WTC11 (cell line): ENCODE data around the gene TRABD2A. TPM values are rescaled to one million over a fixed set of nuclear protein-coding genes. Genes with fewer than 3 reads are reported as not detected.

ENCODE experiments used
- ATAC-seq: fragments of 200-7000 bp; cut with Tn5 transposase; 2 replicates; pipeline ENCODE4 v1.10.0; 2021; ENCODE audit warnings: mild to moderate bottlenecking, moderate library complexity
- CTCF ChIA-PET: fragments of 300-600 bp; sonication (Branson Sonifier 250); formaldehyde crosslinking; loops from one replicate; lab custom pipeline; 2021; ENCODE audit warnings: antibody characterized with exemption; lab: Charles Lee
- POLR2A ChIA-PET: fragments of 350-600 bp; sonication (Branson Sonifier 250); formaldehyde crosslinking; loops from one replicate; lab custom pipeline; 2021; ENCODE audit warnings: antibody characterized with exemption; lab: Charles Lee
- DNase-seq: peaks from one replicate; pipeline ENCODE4 v3.0.0; 2021; ENCODE audit warnings: low spot score
- H3K27ac Mint-ChIP-seq: 2 replicates; pipeline ENCODE4 v1.8.0; 2021; ENCODE audit warnings: mixed read lengths
- H3K27me3 Mint-ChIP-seq: 2 replicates; pipeline ENCODE4 v1.8.0; 2021; ENCODE audit warnings: low read depth, mild to moderate bottlenecking, moderate library complexity, mixed read lengths
- H3K36me3 Mint-ChIP-seq: 2 replicates; pipeline ENCODE4 v1.8.0; 2021; ENCODE audit warnings: mixed read lengths
- H3K4me1 Mint-ChIP-seq: 2 replicates; pipeline ENCODE4 v1.8.0; 2022; ENCODE audit warnings: mixed read lengths
- H3K4me3 Mint-ChIP-seq: 2 replicates; pipeline ENCODE4 v1.8.0; 2021; ENCODE audit warnings: mild to moderate bottlenecking, moderate library complexity, mixed read lengths
- H3K9me3 Mint-ChIP-seq: 2 replicates; pipeline ENCODE4 v1.8.0; 2021; ENCODE audit warnings: mixed read lengths
- CDX4 ChIP-seq: fragments of 250-450 bp; sonication (Bioruptor Pico); IDR thresholded peaks from 2 replicates; pipeline ENCODE4 v1.9.0; 2021; ENCODE audit warnings: moderate library complexity, mild to moderate bottlenecking, inconsistent platforms, borderline replicate concordance
- ELF4 ChIP-seq: sonication (generic); formaldehyde crosslinking; IDR thresholded peaks from 2 replicates; pipeline ENCODE4 v1.8.1; 2022; ENCODE audit warnings: low read depth, mild to moderate bottlenecking, moderate library complexity, missing genetic modification reagents
- ERG ChIP-seq: fragments of 250-450 bp; sonication (Bioruptor Pico); IDR thresholded peaks from 2 replicates; pipeline ENCODE4 v1.8.0; 2021; ENCODE audit warnings: mild to moderate bottlenecking
- ETV6 ChIP-seq: sonication (generic); formaldehyde crosslinking; IDR thresholded peaks from 2 replicates; pipeline ENCODE4 v1.8.1; 2022; ENCODE audit warnings: mild to moderate bottlenecking, missing genetic modification reagents
- KAT7 ChIP-seq: sonication (generic); formaldehyde crosslinking; IDR thresholded peaks from 2 replicates; pipeline ENCODE4 v1.8.1; 2023; ENCODE audit warnings: missing genetic modification reagents, mild to moderate bottlenecking, borderline replicate concordance
- RELA ChIP-seq: sonication (generic); formaldehyde crosslinking; IDR thresholded peaks from 2 replicates; pipeline ENCODE4 v1.8.1; 2022; ENCODE audit warnings: missing genetic modification reagents, mild to moderate bottlenecking, borderline replicate concordance
- TEAD1 ChIP-seq: sonication (generic); formaldehyde crosslinking; IDR thresholded peaks from 2 replicates; pipeline ENCODE4 v1.8.0; 2022; ENCODE audit warnings: mild to moderate bottlenecking, missing genetic modification reagents
- TP53 ChIP-seq: sonication (generic); formaldehyde crosslinking; IDR thresholded peaks from 2 replicates; pipeline ENCODE4 v1.8.1; 2023; ENCODE audit warnings: mild to moderate bottlenecking, missing genetic modification reagents
- ZBTB21 ChIP-seq: sonication (generic); formaldehyde crosslinking; IDR thresholded peaks from 2 replicates; pipeline ENCODE4 v1.8.1; 2023; ENCODE audit warnings: mild to moderate bottlenecking, missing genetic modification reagents, borderline replicate concordance
- ZBTB43 ChIP-seq: sonication (generic); formaldehyde crosslinking; IDR thresholded peaks from 2 replicates; pipeline ENCODE4 v1.8.1; 2023; ENCODE audit warnings: mild to moderate bottlenecking, missing genetic modification reagents
- ZNF138 ChIP-seq: sonication (generic); formaldehyde crosslinking; conservative IDR thresholded peaks from 2 replicates; pipeline ENCODE4 v1.8.1; 2022; ENCODE audit warnings: mild to moderate bottlenecking, moderate library complexity, missing genetic modification reagents
- ZNF263 ChIP-seq: sonication (generic); formaldehyde crosslinking; IDR thresholded peaks from 2 replicates; pipeline ENCODE4 v1.8.1; 2022; ENCODE audit warnings: low read depth, mild to moderate bottlenecking, moderate library complexity, missing genetic modification reagents
- total RNA-seq: library from RNA; stranded (reverse); gene quantifications from 3 replicates; pipeline ENCODE4 v1.2.3, GENCODE V29; 2021
- TF ChIP-seq, protein P1 (sequence below): fragments of 250-450 bp; sonication (Bioruptor Pico); conservative IDR thresholded peaks from 2 replicates; pipeline ENCODE4 v1.9.0; 2021; ENCODE audit warnings: mild to moderate bottlenecking
- TF ChIP-seq, protein P2 (sequence below): sonication (generic); formaldehyde crosslinking; IDR thresholded peaks from 2 replicates; pipeline ENCODE4 v1.8.0; 2022; ENCODE audit warnings: missing genetic modification reagents
- TF ChIP-seq, protein P3 (sequence below): sonication (generic); formaldehyde crosslinking; conservative IDR thresholded peaks from 2 replicates; pipeline ENCODE4 v1.8.1; 2022; ENCODE audit warnings: mild to moderate bottlenecking, missing genetic modification reagents
- TF ChIP-seq, protein P4 (sequence below): sonication (generic); formaldehyde crosslinking; conservative IDR thresholded peaks from 2 replicates; pipeline ENCODE4 v1.8.1; 2023; ENCODE audit warnings: mild to moderate bottlenecking, low read depth, missing genetic modification reagents, moderate library complexity

The TRABD2A gene
- total RNA-seq, 1 experiment from 2014 or later: 12.1 TPM

DNA sequence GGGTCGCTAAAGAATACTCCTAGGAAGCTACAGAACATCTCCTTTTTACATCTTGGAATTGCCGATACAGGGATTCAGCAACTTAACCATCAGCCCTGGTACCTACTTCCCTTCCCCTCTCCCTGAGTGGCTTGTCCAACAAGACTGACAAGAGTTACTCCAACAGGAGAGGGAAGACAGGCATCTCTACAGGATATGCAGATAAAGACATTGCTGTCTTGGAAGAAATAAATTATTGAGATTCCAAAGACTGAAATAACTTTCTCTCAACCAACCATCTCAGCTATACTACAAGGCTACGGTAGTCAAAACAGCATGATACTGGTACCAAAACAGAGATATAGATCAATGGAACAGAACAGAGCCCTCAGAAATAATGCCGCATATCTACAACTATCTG lies 87.2 kb downstream of the TRABD2A start:
- H3K27ac Mint-ChIP-seq: no peak overlapping the region
- H3K36me3 Mint-ChIP-seq: no peaks in the 10 kb centered on the region
- peaks cover 4% of the 10 kb centered on the region; the same call in 1 of the 2 replicates for H3K4me1 Mint-ChIP-seq
- CTCF ChIA-PET: no interaction called here
- ATAC-seq (no peak), DNase-seq (no peak)
- 0 out of 2 replicates have a peak, but pooled peaks cover 7% of the 10 kb centered on the region for H3K9me3 Mint-ChIP-seq
- no peak overlapping the region for H3K4me3 Mint-ChIP-seq
- no peak for TF ChIP-seq ERG (CRISPR knock-in tag)
- TF ChIP-seq ETV6 (CRISPR knock-in tag): no peak
- TF ChIP-seq KAT7: no peak
- TF ChIP-seq, protein P1, sequence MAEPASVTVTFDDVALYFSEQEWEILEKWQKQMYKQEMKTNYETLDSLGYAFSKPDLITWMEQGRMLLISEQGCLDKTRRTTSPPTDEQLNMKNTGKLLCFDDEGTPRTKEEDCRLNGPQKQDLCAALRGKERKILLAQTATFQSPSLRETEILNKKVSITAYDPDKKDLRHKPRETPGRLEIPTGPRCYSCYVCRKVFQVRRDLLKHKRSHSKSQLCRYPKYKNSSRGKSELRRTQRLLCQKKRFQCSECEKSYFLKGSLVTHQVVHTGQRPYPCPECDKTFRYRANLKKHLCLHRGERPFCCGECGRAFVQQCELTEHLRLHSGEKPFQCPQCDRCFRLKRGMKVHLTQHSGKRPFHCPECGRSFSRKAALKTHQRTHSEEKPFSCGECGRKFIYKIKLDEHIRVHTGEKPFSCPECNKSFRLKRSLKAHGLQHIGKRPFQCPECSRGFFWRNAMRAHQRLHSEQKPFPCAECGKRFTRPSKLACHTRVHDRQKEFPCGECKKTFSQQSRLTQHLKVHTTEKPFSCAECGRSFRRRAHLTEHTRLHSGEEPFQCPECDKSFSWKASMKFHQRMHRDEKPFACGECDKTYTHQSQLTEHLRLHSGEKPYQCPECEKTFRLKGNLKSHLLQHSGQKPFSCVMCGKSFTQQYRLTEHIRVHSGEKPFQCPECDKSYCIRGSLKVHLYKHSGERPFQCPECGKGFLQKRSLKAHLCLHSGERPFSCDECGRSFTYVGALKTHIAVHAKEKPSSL (CRISPR knock-in tag): no peak
- TF ChIP-seq ELF4: no peak
- TF ChIP-seq ZBTB21: no peak
- TF ChIP-seq TEAD1: no peak
- TF ChIP-seq ZNF263: no peak
- TF ChIP-seq, protein P2, sequence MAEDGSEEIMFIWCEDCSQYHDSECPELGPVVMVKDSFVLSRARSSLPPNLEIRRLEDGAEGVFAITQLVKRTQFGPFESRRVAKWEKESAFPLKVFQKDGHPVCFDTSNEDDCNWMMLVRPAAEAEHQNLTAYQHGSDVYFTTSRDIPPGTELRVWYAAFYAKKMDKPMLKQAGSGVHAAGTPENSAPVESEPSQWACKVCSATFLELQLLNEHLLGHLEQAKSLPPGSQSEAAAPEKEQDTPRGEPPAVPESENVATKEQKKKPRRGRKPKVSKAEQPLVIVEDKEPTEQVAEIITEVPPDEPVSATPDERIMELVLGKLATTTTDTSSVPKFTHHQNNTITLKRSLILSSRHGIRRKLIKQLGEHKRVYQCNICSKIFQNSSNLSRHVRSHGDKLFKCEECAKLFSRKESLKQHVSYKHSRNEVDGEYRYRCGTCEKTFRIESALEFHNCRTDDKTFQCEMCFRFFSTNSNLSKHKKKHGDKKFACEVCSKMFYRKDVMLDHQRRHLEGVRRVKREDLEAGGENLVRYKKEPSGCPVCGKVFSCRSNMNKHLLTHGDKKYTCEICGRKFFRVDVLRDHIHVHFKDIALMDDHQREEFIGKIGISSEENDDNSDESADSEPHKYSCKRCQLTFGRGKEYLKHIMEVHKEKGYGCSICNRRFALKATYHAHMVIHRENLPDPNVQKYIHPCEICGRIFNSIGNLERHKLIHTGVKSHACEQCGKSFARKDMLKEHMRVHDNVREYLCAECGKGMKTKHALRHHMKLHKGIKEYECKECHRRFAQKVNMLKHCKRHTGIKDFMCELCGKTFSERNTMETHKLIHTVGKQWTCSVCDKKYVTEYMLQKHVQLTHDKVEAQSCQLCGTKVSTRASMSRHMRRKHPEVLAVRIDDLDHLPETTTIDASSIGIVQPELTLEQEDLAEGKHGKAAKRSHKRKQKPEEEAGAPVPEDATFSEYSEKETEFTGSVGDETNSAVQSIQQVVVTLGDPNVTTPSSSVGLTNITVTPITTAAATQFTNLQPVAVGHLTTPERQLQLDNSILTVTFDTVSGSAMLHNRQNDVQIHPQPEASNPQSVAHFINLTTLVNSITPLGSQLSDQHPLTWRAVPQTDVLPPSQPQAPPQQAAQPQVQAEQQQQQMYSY: no peak
- TF ChIP-seq, protein P3, sequence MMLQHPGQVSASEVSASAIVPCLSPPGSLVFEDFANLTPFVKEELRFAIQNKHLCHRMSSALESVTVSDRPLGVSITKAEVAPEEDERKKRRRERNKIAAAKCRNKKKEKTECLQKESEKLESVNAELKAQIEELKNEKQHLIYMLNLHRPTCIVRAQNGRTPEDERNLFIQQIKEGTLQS: no peak
- TF ChIP-seq, protein P4, sequence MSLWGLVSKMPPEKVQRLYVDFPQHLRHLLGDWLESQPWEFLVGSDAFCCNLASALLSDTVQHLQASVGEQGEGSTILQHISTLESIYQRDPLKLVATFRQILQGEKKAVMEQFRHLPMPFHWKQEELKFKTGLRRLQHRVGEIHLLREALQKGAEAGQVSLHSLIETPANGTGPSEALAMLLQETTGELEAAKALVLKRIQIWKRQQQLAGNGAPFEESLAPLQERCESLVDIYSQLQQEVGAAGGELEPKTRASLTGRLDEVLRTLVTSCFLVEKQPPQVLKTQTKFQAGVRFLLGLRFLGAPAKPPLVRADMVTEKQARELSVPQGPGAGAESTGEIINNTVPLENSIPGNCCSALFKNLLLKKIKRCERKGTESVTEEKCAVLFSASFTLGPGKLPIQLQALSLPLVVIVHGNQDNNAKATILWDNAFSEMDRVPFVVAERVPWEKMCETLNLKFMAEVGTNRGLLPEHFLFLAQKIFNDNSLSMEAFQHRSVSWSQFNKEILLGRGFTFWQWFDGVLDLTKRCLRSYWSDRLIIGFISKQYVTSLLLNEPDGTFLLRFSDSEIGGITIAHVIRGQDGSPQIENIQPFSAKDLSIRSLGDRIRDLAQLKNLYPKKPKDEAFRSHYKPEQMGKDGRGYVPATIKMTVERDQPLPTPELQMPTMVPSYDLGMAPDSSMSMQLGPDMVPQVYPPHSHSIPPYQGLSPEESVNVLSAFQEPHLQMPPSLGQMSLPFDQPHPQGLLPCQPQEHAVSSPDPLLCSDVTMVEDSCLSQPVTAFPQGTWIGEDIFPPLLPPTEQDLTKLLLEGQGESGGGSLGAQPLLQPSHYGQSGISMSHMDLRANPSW (CRISPR knock-in tag): no peak
- TF ChIP-seq TP53 (CRISPR knock-in tag): no peak
- TF ChIP-seq ZNF138 (CRISPR knock-in tag): no peak
- TF ChIP-seq RELA (CRISPR knock-in tag): no peak
- TF ChIP-seq CDX4: no peak
- no peak for TF ChIP-seq ZBTB43 (CRISPR knock-in tag)
- POLR2A ChIA-PET: no interaction called here
- no peaks in the 10 kb centered on the region; the same call in 1 of the 2 replicates for H3K27me3 Mint-ChIP-seq
